Measurements from ENCODE around the gene PIERCE2.

DNA sequence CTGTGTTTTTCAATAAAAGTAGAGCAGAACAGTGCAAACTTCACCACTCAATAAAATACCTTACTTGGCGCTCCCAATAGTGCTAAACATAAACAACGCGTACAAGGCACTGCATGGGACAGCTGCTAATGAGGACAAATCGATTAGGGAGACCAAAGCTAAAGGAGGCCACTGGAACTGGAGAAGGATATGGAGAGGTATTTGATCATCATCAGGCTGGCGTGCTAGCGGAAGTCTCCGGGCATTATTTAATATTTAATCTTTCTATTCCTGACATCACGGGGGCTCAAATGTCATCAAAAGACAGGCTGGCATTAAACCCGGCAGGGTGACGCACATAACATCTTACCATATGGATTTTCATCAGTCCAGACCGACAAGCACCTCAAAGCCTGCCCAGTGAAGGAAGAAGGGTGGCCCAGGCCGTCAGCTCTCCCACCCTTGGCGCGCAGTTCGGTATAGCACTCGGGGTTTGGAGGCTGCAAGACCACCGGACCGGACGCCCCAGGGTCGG lies 740 bp upstream of the PIERCE2 start:
- TF ChIP-seq CEBPB (IDR thresholded peaks at IDR 0.05) (no peak), NFIC (IDR thresholded peaks at IDR 0.05) (no peak)

Measured in Ishikawa (cell line).